Stimulated activated CD4-positive, alpha-beta T cell treated with anti-CD3 and anti-CD28 coated beads, Interleukin-4, amount 100 ng/mL, for 24 hours (primary cell): ENCODE results near the gene RHCG.

ENCODE experiments used
- DNase-seq: peaks from one replicate; pipeline ENCODE4 v3.0.0-alpha.2; 2020

RHCG gene

DNA sequence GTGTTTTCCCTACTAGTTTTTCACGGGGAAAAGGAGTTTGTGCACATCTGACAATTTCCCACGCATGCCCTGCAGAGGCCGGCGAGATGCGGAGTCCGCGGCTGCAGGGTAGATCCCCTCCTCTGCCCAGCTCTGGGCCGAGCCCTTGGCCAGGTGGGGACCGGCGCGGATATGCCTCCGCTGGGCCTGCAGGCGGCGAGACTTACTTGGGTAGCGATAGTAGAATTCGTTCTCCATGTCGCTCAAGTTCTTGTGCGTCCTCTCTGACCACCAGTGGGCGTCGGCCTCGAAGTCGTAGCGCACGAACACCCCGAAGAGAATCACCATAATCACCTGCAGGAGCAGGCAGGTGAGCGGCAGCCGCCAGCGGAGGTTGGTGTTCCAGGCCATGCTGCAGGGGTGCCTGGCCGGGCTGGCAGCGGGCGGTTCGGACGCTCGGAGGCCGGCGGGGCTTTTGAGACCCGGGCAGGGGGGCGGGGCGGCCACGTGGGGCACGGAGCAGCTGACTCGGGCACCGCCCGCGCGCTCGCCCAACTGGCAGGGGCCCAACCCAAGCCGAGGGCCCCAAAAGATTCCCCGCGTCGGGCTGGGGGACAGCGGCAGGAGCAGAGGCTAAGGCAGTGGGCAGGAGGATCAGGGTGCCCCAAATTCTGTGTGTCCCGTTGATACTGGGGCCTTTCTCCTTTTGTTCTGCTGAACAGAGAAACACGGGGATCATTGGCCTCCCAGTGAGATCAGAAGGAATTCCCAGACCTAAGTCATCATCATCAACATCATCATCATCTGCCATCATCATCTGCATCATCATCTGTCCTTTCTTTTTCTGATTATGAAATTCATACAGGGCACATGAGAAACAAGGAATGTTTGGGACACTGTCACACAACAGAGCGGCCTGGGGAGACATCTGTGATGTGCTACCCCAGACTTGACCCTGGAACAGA lies at the start of gene RHCG:
Gene RHCG (minus strand): TSS at position 429 of the 944 bp plus-strand sequence. CDS start 39 bp downstream, at position 390.
- DNase-seq = no peak

- DNase-seq = no peak
Measured at GRCh38 chr15:89543389-89543788, 47.0 kb upstream of the RHCG start.

GRCh38 chr15:89542369-89542768 lies 46.0 kb upstream of the RHCG start:
- no peak for DNase-seq

DNA sequence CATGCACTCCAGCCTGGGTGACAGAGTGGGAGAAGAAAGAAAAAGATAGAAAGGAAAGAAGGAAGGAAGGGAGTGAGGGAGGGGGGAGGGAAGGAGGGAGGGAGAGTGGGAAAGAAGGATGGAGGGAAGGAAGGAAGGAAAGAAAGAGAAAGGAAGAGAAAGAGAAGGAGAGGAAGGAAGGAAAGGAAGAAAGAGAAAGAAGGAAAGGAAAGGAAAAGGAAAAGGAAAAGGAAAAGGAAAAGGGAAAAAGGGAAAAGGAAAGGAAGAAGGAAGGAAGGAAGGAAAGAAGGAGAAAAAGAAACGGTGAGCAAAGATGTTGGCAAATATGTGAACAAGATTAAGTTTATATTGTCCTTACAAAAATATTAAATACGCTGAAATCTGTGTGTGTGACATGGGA lies 42.6 kb upstream of the RHCG start:
- DNase-seq = no peak

DNA sequence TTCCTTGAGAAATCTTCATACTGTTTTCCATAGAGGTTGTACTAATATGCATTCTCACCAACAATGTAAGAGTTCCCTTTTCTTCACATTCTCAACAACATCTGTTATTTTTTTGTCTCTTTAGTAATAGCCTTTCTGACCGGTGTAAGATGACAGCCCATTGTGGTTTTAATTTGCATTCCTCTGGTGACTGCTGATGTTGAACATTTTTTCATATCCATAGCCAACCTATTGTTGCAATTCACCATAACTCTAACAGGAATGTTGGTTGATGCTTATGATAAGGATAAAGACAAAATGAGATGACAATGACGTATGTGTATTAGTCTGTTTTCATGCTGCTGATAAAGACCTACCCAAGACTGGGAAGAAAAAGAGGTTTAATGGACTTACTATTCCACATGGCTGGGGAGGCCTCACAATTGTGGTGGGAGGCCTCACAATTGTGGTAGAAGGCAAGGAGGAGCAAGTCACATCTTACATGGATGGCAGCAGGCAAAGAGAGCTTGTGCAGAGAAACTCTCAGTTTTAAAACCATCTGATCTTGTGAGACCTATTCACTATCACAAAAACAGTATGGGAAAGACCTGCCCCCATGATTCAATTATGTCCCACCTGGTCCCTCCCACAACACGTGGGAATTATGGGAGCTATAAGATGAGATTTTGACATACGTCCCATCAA lies 37.6 kb upstream of the RHCG start:
- no peak for DNase-seq

- no peak for DNase-seq
Measured at GRCh38 chr15:89531796-89532537, 35.6 kb upstream of the RHCG start.

GRCh38 chr15:89530976-89531375 lies 34.6 kb upstream of the RHCG start:
- no peak for DNase-seq

DNA sequence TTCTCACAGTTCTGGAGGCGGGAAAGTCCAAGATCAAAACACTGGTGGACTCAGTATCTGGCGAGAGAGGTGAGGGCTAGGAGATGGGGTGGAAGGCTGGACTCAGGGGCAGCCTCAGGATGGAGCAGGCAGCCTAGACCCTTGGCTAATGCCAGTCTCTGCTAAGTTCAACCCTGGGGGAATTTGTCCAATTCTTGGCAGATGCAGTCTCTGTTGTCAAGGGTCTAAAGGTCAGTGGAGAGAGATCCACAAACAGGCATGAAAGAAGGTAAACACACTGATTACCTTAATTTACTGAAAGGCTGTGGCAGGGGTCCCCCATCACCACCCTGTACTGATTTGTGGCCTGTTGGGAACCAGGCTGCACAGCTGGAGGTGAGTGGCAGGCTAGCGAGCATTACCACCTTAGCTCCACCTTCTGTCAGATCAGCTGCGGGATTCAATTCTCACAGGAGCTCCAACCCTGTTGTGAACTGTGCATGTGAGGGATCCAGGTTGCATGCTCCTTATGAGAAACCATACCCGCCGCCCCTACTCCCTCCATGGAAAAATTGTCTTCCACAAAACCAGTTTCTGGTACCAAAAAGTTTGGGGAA lies 32.5 kb upstream of the RHCG start:
- no peak for DNase-seq

DNA sequence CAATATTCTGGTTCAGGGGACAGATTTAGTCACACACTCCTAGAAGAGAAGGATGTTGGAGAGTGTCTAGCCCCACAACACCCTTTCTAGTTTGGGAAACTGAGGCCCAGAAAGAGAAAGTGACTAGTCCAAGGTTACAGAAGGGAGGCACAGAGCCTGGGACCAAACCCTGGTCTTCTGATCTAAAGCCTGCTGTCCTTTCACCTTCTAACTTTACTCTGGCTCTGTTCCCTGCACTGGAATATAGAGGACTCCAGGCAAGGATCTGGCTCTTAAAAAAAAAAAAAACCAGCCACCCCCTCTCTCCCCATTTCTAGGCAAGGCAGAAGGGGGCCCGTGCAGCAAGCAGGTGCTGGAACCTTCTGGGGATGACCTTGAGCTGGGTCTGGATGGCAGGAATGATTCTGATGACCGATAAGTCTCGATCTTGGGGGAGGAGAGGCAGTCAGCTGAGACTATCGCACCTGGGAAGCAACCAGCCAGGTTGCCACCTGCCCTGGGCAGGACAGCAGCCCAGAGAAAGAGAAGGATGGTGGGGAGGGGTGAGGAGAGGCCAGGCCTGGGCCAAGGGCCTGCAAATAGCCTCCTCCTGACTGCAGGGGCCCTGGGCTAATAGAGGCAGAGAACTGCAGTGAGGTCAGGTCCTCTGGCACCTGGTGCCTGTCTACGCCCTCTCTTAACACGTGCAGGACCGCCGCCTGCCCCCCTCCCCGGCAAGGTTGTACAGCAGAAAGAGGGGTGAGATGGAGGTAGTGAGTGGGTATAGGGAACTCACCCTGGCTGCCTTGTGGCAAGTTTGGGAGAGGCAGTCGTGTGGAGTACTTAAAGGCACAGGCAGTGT lies 30.4 kb upstream of the RHCG start:
- no peak for DNase-seq

GRCh38 chr15:89526181-89526580 lies 29.8 kb upstream of the RHCG start:
- DNase-seq = no peak

DNA sequence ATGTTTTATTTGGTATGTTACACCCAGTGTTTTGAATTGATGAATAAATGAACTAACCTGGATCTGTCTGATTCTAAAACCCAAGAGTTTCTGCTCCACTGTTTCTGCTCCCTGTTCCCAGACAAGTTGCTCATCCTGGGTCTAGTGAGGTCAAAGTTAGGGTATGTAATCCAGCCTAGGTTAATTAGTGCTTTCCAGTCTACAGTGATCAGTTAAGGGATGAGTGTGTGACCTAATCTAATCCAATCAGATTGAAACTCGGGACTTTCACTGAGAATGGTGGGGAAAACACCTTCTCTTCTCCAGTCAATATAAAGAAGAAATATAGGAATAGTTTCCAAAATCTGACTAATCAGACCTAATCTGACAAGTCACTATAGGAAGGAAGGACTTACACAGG lies 27.8 kb upstream of the RHCG start:
- DNase-seq = no peak

DNA sequence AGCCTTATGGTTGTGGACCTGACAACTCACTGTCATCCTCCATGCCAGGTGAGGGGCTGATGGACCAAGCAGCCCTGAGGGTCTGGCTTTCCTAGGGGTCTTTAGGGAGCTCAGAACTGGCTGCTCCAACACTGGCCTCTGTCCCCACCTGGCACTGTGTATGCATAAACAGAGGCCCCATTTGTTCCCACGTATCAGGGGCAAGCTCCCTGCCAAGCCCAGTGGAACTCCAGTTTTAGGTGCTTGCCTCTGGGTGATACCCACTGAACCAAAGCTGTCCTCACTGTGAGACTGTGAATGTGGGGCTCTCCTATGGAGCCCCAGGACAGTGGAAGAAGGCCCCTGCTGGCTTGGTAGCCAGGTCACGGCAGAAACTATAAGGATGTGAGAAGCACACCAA lies 26.7 kb upstream of the RHCG start:
- no peak for DNase-seq

GRCh38 chr15:89521605-89522004 lies 25.2 kb upstream of the RHCG start:
- DNase-seq = no peak

- DNase-seq = no peak
Measured at GRCh38 chr15:89515477-89515876, 19.1 kb upstream of the RHCG start.

GRCh38 chr15:89514596-89515406 lies 18.4 kb upstream of the RHCG start:
- no peak for DNase-seq

GRCh38 chr15:89514186-89514585 lies 17.8 kb upstream of the RHCG start:
- DNase-seq = no peak

GRCh38 chr15:89513284-89513683 lies 16.9 kb upstream of the RHCG start:
- no peak for DNase-seq

GRCh38 chr15:89512631-89513030 lies 16.2 kb upstream of the RHCG start:
- DNase-seq = no peak

DNA sequence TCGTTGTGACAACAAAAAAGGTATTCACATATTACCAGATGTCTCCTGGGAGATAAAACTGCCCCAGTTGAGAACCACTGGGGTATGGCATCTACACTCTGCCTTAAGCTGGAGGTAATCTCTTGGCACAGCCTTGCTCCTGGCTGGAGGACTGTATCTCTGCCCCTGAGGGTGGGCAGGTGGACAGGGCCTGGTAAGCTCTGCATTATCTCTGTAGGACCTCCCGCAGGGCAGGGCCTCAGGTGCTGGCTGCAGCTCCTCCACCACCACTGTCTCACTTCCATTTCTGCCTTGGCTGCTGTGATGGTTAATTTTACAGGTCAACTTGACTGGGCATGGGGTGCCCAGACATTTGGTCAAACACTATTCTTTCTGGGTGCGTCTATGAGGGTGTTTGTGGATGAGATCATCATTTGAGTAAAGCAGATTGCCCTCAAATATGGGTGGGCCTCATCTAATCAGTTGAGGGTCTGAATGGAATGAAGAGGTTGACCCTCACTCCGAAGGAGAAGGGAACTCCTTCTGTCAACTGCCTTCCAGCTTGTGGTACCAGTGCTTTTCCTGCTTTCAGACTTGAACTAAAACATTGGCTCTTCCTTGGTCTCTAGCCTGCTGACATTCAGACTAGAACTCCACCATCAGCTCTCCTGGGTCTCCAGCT lies 9.8 kb upstream of the RHCG start:
- DNase-seq = no peak

GRCh38 chr15:89504166-89504565 lies 7.8 kb upstream of the RHCG start:
- DNase-seq = no peak
